Measurements from ENCODE around the gene PAK5.

Gene PAK5

DNA sequence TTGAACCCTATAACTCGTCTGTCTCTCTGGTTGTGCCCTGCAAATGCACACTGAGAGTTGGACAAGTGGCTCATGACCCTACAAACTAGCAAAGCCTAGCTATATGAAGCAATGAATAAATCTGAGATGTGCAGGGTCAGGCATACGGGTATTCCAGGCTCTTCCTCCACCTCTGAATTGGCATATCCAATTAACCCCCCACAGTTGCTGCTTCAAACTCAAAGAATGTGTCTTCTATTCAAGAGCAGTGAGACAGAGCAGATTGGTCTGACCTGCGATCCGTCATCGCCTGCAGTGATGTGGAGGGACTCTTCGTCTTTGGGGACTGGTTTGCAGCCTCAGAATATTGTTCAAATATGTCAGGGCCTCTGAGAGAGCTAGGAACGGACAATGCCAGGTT is 264.7 kb downstream of the PAK5 start:
- DNase-seq = no peak

DNA sequence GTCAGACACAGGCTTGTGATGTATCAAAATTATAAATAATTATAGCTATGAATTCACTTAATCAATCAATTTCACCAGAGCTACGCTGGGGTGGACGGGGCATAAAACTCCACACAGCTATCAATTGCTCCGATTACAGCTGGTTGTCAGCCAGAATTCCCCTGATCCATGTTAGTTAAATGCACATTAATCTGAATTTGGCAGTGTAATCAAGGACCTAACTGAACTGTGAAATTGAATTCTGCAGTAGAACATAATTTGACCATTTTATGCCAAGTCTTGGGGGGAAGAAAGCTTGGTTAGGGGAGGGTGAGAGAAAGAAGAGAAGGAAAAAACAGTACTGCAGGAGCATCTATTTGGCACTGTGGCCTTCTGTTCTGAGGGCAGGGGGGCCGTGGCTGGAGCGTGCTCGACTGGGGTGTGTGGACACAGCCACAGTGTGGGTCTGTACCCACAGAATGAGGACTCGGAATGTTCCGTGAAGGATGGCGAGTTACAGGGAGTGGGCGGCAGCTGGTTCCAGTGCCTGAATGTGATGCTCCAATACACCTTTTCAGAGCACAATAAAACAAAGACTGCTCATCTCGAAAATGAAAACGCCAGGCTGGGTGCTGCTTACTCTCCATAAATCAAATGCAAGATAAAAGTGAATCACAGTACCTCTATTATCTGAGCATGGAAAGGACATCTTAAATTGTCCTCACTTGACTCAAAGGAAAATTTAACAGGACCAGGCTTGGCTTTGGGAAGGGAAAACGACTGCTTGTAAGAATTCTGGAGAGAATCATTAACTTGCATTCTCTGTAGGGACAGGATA is 265.3 kb downstream of the PAK5 start:
- no peak for DNase-seq

DNA sequence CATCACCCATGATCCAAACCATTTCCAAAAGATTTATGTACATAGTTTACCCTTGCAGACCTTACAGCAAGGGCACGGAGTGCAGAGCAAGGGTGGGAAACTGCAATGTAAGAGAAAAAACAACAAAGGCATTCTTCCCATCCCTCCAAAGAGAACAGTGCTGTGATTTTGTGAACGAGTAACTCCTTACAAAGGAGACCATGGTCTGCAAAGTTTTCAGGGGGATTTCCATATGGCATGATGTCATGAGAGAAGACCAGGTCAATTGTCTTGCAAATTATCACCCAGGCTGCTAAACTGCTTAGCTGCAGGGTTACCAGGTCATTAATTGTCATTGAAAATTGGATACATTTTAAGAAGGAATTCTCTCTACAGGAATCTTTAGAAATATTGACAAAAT is 266.2 kb downstream of the PAK5 start:
- DNase-seq = no peak

DNA sequence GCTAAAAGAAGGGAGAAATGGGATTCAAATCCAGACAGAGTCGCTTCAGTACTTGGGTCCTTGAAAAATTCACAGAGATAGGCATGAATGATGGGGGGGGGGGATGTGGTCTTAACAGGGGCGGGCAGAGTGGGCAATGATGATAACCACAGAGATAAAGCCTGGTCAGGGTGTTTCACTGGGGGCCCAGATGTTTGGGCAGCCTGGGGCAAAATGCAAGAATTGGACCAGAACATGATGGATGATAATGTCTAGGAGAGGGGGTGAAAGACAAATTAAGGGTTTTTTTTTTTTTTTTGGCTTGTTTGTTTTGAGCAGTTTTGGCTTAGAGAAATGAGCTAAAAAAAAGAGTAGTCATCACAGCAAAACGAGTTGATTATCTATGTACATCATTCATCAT is 267.1 kb downstream of the PAK5 start:
- no peak for DNase-seq

DNA sequence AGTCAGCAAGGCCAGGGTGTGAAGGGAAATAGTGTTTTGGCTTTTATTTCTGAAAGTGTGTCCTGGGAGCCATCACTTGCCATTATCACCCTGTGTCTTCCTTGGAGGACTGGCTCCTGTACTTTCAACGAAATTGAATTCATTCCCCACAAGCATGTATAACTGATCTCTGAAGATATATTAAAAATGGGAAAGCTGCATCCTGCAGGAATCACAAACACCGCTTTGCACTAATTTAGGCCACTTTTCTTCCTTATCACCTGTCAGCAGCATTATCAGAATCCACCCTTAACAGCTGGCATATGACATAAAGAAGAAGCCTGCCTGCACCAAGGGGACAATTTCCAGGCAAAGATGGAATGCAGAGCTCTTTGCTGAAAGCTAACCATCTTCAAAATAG is 268.3 kb downstream of the PAK5 start:
- no peak for DNase-seq

DNA sequence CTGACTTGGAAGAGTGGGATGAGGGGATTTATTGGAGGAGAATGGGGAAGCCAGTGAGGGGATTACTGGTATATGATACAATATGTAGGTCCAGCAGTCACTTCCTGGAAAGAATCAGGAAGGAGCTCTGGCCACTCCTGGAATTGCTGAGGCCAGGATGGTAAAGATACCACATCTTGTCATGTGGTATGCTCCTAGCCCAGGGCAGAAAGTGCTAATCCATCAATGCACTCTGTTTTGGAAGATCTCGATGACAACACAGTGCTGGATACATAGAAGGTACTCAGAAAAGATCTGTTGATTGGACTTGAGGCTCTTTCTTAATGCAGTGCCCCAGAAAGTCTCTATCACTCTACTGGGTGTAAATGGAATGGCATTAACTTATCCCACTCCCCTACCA is 271.9 kb downstream of the PAK5 start:
- DNase-seq = no peak

DNA sequence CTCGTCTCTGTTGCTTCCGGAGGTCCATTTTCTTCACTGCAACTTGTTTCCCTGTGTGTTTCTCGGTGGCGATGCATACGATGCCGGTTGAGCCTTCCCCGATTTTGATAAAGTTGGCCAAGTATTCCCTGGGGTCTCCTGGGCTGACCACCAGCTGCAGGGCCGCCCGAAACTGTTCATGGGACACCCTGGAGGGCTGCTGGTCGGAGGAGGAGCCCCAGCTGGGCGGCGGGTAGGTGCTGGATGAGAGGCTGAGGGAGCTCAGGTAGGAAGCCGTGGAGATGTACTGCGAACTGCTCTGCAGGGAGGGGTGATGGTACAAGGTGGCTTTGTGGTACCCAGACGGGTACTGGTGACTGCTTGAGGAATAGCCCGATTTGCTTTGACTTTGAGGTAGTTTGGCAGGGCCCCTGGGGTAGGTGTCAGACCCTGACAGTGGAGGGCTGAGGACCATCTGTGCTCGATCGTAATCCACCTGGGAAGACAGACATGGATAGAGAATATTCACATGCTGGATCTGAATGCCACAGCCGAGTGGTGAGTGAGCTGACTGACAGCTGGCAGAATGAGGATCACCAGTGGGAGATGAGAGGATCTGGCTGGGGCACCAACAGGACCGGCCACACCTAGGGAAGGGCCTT is 272.8 kb downstream of the PAK5 start:
- DNase-seq = no peak

DNA sequence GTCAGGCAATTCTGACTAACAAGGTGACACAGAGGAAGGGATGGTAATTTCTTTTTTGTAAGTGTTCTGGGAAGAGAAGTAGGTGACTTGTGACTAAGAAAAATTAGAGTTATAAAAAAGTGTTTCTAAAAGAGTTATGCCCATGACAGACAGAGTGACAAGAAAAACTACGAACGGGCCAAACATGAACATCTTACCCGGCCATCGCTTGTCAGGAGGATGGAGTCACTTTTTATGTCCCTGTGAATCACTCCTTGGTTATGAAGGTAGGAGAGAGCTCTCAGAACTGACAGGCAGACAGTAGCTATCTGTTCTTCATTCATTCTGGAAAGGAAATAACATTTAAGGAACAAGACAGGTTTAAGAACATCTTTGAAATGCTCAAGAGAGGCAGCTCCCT is 281.5 kb downstream of the PAK5 start:
- no peak for DNase-seq

DNA sequence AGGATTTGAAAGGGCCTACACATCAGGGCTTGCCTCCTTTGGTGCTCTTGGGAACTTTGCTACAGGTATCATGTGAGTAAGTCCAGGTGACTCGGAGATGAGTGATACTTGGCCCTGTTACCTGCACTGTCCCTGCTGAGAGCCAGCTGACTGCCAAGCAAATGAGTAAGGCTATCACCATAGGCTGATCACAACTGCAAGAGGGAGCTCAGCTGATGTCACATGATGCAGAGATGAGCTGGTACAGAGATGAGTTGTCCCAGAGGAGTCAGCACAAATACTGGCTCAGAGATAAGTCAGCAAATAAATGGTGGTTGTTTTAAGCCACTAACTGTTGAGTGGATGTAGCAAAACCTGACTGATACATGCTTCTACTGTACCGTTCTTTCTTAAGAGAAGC is 283.1 kb downstream of the PAK5 start:
- DNase-seq = no peak

DNA sequence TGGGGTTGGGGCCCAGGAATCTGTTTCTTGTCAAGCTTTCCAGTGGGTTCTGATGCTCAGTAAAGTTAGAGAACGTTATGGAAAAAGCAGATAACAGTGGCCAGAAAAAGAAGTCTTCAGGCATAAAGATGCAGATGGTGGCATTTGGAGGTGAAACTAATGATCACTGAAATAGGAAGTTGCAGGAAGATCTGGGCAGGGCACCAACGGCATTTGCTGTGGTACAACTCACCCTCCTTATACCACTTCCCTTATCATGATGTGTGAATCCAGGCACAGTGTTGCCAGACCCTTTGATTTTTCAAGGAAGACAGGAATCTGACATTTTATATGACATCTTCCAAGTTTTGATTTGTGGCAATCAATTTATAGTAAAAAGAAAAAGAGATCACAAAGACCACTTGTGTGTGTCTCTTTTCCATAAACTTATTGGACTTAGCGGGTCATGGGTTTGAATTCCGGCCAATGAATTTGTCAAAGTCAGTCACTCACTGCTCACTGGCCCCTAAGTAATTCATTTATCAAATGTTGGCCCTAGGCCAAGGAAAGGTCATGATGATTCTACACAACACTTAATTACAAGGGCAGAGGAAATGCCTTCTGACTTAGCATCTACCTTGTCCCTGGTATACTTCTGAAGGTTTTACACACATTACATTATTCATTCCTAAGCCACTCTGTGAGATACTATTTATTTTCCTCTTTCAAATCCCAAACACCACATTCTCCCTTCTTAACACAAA is 286.9 kb downstream of the PAK5 start:
- DNase-seq = no peak

DNA sequence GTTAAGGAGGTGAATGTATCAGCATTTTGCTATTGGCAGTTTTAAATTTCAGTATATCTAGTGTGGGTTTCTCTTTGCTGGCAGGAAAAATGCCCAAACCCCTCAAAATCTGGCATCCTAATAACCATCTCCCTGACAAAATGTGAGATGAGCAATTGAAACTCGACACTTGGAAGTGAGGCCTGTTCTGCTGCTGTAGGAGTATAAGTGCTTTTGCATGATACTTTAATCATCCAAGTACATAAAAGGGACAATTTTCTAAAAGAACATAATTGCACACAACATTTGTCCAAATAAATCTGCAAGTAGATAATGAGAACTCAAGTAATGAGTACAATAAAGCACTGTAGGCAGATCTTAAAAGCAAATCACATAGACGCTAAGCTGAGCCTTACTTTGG is 288.0 kb downstream of the PAK5 start:
- DNase-seq = no peak

DNA sequence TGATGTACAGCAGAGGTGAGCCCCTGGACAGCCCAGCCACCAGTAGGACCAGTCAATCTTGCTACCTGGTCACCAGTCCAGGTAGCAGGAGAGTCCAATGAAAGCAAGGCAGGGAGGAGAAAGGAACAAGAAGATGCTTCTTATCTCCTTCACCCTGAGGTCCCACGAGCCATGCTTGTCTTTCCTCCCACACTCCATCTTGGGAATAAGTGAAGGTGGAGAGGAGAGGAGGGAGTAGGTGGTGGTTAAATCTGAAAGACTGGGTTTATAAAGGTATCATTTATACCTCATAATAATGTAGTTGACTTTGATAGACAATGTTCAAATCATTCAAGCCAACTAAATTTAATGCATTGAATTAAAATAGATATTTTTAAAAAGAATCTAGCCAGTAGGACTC is 288.6 kb downstream of the PAK5 start:
- no peak for DNase-seq

DNA sequence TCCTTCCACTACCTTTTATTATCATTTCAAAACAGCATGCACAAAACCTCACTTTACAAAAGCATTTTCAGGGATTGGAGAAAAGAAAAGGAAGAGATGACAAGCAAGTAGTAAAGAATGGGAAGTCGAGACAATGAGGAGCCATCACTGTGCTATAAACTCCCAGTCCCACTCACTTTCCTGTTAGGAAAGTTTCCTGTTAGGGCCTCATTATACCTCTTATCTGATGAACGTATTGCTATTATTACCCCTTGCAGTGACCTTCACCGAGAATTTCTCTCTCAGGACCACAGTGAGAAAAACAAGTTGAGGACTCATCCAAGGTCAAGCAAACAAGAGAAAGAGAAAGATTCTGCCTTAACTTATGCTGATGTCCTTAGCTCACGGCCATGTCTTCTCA is 295.7 kb downstream of the PAK5 start:
- DNase-seq = no peak

DNA sequence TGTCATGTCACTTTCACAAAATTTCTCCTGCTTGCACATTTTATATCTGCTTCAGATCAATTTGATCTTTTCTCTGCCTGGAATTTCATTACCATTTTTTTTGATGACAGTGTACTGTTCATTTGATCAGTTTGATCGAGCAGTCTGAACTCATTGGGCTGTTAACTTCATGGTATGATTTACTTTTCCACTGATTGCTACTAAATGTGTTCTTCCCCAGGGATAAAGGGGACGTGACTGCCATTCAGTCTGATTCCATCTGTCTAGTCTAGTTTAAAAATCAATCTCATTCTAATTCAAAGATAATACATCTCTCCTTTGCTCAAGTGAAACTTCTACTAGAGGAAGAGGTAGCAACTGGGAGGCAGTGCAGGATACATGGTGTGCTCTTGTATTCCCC is 303.4 kb downstream of the PAK5 start:
- no peak for DNase-seq

DNA sequence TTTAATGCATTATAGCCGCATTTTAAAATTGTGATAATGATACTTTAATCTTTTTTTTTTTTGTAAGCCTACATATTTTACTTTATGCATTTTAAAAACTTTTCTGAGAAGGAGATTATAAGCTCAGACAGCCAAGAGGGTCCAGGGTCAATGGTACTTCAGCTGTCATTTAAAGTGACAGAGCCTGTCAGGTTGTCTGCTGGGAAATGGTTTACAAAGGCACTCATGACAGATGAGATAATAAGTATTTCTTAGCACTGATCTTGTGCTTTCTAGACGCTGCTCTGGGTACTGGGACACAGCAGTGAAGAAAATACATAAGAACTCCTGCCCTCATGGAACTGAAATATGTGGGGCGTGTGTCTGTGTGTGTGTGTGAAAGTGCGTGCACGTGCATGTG is 304.9 kb downstream of the PAK5 start:
- DNase-seq = no peak

DNA sequence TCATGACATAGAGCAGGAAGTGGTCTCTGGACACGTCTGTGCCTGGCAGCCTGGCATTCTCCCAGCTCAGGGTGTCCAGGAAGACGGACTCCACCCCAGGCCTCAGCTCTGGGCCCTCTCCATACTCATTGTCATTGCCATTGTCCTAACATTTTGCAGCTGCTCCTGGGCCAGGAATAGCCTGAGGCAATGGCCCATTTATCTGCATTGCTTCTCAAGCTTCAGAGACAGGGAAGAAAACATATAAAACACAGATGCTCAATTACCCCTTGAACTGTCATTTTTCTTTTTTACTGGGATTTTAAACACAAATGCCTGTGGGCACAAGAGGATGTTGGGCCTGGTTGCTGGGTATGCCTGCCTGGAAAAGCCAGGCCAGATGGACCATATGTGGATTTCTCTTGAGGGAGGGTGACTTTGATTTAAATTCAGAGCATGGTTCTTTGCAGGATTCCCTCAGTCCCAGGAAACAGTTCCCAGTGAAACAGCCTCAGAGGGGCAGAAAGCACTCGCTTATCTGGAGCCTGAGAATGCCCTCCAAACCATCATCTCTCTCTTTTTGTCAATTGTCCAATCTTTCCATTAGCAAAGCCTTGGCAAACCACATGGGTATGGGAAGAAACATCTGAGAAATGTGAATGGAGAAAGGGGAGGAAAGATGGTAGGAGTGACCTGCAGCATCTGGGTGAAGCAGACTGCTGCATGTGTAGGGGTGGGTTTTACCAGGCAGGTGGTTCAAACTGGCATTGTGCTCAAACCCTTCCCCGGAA is 306.6 kb downstream of the PAK5 start:
- DNase-seq = no peak

DNA sequence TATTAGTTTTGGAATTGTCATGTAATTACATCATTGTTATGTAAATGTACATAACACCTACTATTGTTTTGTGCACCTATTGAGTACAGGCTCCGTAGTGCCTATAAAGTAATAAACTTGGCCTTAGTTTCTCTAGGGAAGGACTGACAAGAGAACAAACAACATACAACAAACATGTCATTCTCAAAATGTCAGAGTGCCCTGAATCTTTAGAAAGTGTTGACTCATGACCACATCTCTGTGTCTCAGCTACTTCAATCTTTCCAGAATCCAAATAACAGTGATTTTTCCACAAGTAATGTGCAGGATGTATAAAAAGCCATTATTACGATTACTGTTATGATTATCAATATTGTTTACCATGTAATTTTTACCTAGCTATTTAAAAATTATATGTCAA is 307.3 kb downstream of the PAK5 start:
- no peak for DNase-seq

DNA sequence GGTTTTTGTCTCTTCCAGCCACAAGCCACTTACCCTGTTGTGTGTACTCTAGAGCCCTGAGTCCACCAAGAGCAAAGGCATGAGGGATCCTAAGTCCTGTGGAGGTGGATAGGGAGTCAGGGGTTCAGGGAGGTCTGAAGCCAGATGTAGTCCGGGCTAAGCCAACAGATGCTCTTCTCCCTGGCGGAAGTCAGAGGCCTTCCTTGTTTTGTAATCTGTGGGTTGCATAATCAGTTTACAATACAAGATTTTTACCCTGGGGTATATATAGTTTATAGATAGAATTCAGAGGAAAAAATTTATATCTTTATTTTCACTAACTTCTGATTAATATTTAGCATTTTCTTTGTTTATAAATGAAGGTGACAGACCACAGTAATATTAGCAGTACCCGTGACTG is 315.2 kb downstream of the PAK5 start:
- DNase-seq = no peak

DNA sequence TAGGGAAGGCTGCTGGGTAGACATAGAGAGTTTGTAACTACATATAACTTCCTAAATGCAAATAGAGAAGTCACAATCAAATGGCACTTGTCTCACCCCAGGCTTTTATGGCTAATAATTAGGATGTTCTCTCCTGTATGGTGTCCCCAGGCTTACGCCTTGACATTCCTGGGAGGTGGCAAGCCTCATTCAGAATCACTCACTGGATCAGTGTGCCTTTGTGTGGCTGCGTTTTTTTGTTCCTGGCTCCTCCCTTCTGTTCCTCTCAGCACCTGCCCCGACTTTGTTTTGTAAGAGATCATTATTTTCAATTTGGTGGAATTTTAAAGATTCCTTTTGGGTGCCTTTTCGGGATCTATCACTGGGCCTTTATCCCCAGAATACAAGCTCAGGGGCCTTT is 318.8 kb downstream of the PAK5 start:
- DNase-seq = no peak

DNA sequence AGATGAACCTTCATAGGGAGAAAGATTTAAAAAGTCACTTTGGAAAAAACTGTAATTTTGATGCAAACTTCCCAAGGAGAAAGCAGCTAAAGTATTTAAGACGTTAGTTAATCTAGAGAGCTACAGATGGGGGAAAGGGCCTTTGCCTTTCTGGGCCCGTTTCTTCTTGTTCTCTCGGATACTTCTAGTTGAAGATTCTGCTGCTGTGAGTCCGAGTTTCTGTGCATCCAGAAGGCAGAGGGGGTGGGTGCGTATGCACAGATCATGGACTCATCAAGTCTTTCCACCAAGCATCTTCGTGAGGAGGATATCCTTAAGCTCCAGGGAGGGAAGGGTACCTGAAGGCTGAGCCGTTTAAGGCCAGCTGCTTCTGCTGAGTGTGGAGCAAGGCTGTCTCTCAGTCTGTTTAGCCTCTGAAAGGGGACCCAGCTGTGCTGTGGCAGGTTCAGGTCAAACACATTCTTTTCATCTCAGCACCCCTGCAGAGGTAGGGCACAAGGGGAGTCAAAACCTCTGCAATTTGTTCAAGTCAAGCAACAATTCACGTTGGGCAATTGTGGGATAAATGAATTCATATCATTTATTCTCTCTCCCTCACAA is 320.2 kb downstream of the PAK5 start:
- no peak for DNase-seq

DNA sequence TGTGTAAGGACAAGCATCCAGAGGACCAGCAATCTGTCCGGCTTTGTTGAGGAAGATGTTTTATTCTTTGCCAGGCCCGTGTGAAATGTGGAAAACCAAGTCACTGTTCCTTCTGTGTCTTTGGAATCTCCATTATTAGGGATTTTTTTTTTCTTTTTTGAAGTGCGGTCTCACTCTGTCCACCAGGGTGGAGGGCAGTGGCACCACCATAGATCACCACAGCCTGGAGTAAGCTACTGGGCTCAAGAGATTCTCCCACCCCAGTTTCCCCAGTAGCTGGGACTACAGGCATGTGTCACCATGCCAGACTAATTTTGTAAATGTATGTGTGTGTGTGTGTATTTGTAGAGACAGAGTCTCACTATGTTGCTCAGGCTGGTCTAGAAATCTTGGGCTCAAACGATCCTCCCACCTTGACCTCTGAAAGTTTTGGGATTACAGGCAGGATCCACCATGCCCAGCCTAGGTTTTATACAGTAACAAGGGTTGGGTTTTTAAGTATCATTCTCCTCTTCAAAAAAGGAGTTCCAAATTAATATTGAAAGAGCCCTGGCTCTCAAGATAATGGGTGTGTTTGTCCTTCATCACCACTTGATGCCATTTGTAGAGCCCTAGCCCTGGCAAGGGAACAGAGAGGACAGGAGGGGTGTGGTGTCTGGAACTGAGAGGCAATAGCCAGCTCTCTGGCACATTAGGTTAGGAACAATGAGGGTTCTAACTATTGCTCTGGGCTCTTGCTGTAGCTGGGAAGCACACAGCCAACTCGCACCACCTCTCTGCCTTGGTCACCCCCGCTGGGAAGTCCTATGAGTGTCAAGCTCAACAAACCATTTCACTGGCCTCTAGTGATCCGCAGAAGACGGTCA is 321.3 kb downstream of the PAK5 start:
- no peak for DNase-seq

All from NCI-H1048 (cell line).